Epithelial cell of proximal tubule (primary cell): ENCODE measurements around the gene PRKAR2B. TPM values are rescaled to one million over a fixed set of nuclear protein-coding genes. Genes with fewer than 3 reads are reported as not detected.

Experiments used
- DNase-seq: peaks from one replicate; pipeline ENCODE4 v3.0.0-alpha.2; 2011; ENCODE audit warnings: low read depth
- H3K4me3 ChIP-seq: 2 replicates; pipeline ENCODE4 v1.5.1; 2011; ENCODE audit warnings: low read depth, mild to moderate bottlenecking, low read length
- CTCF ChIP-seq: conservative IDR thresholded peaks from 2 replicates; pipeline ENCODE4 v1.5.1; 2012; ENCODE audit warnings: low read depth, mild to moderate bottlenecking, low read length
- total RNA-seq: library from RNA; depleted of rRNA; stranded (reverse); fragments of >200 nt; gene quantifications from 2 replicates; pipeline ENCODE4 v1.2.3, GENCODE V29; 2015

PRKAR2B gene
- total RNA-seq, 1 donor from 2014 or later: 5.2 TPM

GRCh38 chr7:107002529-107002998 lies 41.9 kb upstream of the PRKAR2B start:
- DNase-seq: no peak
- H3K4me3 ChIP-seq: no peak overlapping the region
- no peak for TF ChIP-seq CTCF

- TF ChIP-seq CTCF: no peak
- H3K4me3 ChIP-seq: no peak overlapping the region
- no peak for DNase-seq
Measured at GRCh38 chr7:107007007-107007891, 37.3 kb upstream of the PRKAR2B start.

- no peak overlapping the region for H3K4me3 ChIP-seq
- no peak for DNase-seq
- no peak for TF ChIP-seq CTCF
Measured at GRCh38 chr7:107007892-107008287, 36.6 kb upstream of the PRKAR2B start.

GRCh38 chr7:107009846-107010203 lies 34.7 kb upstream of the PRKAR2B start:
- DNase-seq: no peak
- no peak for TF ChIP-seq CTCF
- H3K4me3 ChIP-seq: no peak overlapping the region

- no peak overlapping the region for H3K4me3 ChIP-seq
- DNase-seq: no peak
- TF ChIP-seq CTCF: no peak
Measured at GRCh38 chr7:107012691-107013090, 31.8 kb upstream of the PRKAR2B start.

GRCh38 chr7:107014387-107015023 lies 30.0 kb upstream of the PRKAR2B start:
- no peak for DNase-seq
- TF ChIP-seq CTCF: no peak
- H3K4me3 ChIP-seq: no peak overlapping the region
